Muscle of arm (tissue), 12 donors: ENCODE measurements around the gene SOCS6. TPM values are rescaled to one million over a fixed set of nuclear protein-coding genes. Genes with fewer than 3 reads are reported as not detected.
"Not testable (repeated sequence)": the region's sequence is repeated elsewhere in the genome, so short reads cannot be mapped to it uniquely, and the experiment has no call there.

Experiments
- DNase-seq: peaks from one replicate; pipeline ENCODE4 v3.0.0-alpha.2; 2013
- polyA plus RNA-seq, 12 donors: library from polyadenylated mRNA; unstranded; fragments of 120-200 nt; gene quantifications; one replicate each; pipeline ENCODE4 v1.2.1, GENCODE V29; 2013; ENCODE audit not compliant: insufficient read length in 12 of 12

Gene SOCS6
- polyA plus RNA-seq, 12 donors: 16.4 to 23.3 (median 18.6) TPM; not detected in 1

DNA sequence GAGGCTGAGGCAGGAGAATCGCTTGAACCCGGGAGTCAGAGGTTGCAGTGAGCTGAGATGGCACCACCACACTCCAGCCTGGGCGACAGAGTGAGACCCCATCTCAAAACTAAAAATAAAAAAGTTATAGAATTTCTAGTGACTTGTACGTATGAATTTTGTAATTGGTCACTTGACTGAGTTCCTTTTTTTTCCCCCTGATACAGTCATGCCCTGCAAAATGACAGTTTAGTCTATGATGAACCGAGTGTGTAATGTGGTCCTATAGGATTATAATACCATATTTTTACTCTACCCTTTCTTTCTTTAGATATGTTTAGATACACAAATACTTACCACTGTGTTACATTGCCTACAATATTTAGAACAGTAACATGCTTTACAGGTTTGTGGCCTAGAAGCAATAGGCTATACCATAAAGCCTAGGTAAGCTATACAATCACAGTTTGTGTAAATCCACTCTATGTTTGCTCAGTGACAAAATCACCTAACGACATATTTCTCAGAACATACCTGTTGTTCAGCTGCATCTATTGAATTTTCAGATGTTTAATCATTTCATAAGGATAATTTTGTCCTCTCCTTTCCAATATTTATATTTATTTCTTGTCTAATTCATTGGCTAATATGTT lies 25.4 kb downstream of the SOCS6 start:
- DNase-seq: no peak

DNA sequence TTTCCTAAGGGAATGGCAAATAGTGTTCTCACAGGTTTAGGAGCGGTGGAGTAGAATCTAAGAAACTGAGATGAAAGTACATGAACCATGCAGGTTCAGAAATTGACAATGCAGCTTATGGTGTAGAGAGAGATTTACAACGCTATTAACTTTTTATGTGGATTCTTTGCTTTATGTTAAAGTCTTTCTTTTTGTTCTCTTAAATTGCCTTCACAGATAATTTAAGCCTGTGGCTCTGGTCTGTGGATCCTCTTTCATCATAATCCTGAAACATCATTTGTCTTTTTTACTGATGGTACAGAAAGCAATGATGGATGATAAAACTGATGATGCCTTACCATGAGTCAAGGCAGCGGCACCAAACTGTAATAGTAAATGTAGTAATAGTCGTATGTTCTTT lies 30.3 kb downstream of the SOCS6 start:
- DNase-seq: no peak

GRCh38 chr18:70321616-70322015 lies 32.8 kb downstream of the SOCS6 start:
- no peak for DNase-seq

DNA sequence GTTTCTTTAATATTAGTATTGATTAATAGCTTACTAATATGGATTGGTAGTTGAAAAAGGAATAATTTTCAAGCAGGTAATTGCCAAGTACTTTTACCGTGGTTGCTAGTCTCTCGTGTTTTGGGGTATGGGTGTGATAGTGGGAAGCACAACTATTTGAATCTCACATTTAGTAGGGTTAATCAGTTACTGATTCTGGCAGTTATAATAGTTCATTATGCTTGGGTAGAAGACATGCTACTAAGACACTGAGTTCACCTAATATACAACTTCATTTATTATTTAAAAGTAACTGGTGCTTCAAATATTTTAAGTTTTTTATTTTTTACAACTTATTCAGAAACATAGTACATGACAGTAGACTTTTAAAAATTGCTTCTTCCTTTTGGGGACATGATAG lies 33.5 kb downstream of the SOCS6 start:
- DNase-seq: no peak

DNA sequence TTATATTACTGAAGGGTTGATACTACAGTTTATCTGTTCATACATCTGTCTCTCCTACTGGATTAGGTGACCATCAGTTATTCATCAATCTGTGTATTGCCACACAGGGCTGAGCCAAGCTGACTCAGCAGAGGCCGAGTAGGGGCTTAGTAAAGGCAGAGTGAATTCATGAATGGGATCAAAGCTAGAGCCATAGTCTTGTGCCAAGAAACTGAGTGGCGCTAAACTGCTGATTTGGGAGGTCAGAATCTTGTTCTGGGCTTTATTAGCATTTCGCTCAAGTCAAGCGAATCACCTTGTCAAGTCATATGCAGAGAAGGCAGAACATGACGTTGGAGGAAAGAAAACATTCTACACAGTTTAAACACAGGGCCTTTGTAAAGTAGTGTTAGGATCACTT lies 34.1 kb downstream of the SOCS6 start:
- DNase-seq: no peak

DNA sequence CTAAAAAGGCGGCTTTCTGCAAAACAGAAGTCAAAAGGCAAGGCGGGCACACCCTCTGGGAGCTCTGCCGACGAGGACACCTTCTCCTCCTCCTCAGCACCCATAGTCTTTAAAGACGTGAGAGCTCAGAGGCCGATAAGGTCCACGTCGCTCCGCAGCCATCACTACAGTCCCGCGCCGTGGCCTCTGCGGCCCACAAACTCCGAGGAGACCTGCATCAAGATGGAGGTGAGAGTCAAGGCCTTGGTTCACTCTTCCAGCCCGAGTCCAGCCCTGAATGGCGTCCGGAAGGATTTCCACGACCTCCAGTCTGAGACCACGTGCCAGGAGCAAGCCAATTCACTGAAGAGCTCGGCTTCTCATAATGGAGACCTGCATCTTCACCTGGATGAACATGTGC lies 36.1 kb downstream of the SOCS6 start:
- DNase-seq: no peak

- no peak for DNase-seq
These were observed 37.4 kb downstream of the SOCS6 start for GRCh38 chr18:70326255-70326654.

GRCh38 chr18:70328169-70328568 lies 39.3 kb downstream of the SOCS6 start:
- no peak for DNase-seq

DNA sequence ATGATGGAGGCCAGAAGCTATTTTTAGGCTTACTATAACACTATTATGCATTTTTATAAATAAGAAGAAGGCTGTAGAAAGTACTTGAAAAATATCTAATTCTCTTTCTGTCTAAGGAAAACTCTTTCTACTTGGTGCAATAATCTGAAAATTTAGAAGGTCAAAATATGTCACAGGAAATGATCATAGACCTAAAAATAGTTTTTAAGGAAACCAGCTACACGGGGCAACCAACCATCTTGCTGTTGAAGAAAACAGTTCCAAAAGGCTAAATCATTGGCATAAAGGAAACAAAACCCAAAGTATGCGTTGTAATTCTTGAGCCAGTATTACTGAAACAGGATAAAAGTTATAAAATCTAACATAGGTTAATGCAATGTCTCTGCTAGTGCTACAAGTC lies 40.2 kb downstream of the SOCS6 start:
- DNase-seq: no peak

GRCh38 chr18:70330887-70331286 lies 42.0 kb downstream of the SOCS6 start:
- no peak for DNase-seq

DNA sequence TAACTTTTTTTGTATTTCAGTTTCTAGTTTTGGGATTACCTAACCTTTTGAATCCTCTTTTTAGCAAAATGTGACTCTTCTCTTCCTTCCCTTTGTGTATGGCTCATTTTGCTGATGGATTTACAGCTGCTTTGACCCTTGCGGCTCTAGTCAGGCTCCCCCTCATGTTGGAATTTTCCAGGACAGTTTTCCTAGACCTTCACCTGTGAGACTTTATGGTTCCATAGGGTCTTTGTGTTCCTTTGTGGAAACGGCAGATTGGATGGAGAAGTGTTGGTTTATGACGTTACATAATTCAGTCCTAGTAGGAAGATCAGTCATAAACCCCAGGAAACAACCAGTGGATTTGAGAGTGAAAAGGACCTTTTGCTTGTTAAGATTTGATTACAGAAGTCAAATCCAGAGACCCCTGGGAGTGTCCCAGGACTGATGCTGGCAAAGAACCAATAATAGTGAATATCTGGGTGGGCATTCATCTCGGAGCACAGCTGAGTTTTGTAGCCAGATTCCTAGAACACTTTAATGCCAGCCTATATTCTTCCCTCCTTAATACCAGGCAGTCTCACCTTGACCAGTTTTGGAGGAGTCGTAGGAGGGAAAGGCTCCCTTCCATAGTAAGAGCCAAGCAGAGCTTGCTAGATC lies 42.7 kb downstream of the SOCS6 start:
- no peak for DNase-seq

DNA sequence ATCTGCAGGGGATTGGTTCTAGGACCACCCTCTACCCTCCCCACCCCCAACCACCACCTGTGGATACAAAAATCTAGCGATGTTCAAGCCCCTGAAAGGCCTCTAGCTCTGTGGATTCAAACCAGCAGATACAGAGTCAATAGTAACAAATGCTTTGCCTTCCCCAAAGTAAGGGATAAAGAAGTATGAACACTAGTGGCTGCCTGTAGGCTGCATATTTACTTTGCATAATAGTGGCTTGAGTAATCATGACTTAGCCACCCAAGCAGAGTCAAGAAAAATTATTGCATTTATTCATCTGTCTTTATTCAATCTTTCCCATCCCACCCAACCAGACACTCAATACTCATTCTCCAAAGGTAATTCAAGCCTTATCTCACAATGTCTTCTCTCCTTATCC lies 43.8 kb downstream of the SOCS6 start:
- DNase-seq: no peak

DNA sequence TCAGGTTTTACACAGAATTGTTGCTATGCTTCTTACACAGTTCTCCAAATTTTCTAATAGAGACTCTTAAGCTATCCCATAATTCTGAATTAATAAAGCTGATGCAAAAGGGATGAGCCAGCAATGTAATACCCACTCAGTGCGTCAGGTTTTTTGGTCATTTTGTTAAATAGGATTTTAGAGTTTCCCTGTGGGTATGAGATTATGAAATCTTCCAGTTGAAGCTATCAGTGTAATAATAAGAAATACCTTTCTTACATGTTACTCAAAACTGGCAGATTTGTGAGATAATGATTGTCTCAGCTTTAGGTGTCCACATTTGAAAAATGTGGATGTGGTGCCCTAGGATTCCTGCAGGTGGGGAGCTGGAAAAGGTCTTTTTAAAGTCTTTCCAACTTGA lies 44.5 kb downstream of the SOCS6 start:
- no peak for DNase-seq

DNA sequence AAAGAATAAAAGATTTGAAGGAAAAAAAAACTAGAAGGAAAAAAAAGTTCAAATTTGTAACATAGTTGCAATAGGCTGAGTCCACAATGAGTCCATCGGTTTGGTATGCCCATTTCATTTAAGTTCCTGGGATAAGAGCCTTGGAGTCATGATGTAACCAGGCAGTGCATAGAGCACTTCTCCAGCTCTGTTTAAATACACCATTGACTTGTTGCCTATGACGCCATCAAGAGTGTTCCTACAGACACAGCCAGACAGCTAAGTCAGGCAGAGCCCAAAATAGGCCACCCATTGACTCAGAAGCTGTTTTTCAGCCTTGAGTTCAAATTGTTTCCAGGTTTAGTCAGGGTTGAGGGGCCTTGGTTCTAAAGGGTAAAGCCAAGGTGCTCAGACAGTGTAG lies 44.9 kb downstream of the SOCS6 start:
- no peak for DNase-seq

GRCh38 chr18:70334264-70334663 lies 45.4 kb downstream of the SOCS6 start:
- no peak for DNase-seq

- no peak for DNase-seq
These were observed 46.0 kb downstream of the SOCS6 start for GRCh38 chr18:70334728-70335329.

- no peak for DNase-seq
These were observed 47.3 kb downstream of the SOCS6 start for GRCh38 chr18:70335892-70336726.

- no peak for DNase-seq
These were observed 48.5 kb downstream of the SOCS6 start for GRCh38 chr18:70337139-70337972.

- DNase-seq: no peak
These were observed 50.0 kb downstream of the SOCS6 start for GRCh38 chr18:70338890-70339289.

GRCh38 chr18:70339915-70340314 lies 51.1 kb downstream of the SOCS6 start:
- no peak for DNase-seq

DNA sequence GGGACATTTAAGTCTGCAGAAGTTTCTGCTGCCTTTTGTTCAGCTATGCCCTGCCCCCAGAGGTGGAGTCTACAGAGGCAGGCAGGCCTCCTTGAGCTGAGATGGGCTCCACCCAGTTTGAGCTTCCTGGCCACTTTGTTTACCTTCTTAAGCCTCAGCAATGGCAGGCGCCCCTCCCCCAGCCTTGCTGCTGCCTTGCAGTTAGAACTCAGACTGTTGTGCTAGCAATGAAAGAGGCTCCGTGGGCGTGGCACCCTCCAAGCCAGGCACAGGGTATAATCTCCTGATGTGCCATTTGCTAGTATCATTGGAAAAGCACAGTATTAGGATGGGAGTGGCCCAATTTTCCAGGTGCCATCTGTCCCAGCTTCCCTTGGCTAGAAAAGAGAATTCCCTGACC lies 59.6 kb downstream of the SOCS6 start:
- not testable (repeated sequence) for DNase-seq

- DNase-seq: no peak
These were observed 60.5 kb downstream of the SOCS6 start for GRCh38 chr18:70349316-70349715.
